ENCODE data around the gene GLUD1. TPM values are rescaled to one million over a fixed set of nuclear protein-coding genes. Genes with fewer than 3 reads are reported as not detected.
A peak's percentile ranks its signal among the peaks of the same experiment; 100 is the strongest.
"Not testable (repeated sequence)": the region's sequence is repeated elsewhere in the genome, so short reads cannot be mapped to it uniquely, and the experiment has no call there.

GLUD1 gene
- 107 and 118 TPM in 2 replicates for total RNA-seq
- 59.0 TPM for polyA plus RNA-seq (2012)

DNA sequence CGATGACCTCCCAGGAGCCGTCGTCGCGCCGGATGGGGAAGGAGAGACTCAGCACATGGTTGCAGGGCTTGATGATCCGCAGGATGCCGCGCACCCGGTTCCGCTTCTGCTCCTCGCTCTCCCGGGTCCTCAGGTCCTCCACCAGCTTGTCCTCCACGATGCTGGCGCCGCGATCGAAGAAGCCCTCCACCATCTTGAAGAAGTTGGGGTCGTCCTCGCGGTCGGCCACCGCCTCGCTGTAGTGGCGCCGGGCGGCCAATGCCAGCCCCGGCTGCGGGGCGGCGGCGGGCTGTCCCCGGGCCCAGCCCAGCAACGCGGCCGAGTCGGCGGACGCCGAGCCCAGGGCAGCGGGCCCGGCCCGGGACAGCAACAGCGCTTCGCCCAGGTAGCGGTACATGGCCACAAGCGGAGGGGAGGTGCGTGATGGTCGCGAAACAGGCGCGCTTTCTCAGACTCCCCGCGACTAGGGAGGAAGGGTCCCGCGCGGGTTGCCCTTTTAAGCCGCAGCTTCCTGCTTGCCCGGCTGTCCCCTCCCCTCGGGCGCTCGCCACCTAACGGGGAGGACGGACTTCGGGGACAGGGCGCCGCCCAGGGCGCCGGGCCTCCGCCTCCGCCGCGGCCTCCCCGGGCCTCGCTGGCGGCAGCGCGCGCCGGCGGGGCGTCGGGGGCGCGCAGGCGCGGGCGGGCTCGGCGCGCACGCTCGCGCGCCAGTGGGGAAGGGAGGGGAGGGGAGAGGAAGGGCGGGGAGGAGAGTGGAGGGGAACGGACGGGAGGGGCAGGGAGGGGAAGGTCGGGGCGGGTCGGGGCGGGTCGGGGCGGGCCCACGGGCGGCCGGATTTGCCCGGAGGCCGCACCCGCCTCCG is at the start of gene GLUD1, which contains the start of gene SHLD2:
Gene GLUD1, minus strand, starts transcription at position 471 of the 863 bp plus-strand sequence. Its CDS starts 74 bp downstream, at position 397.
Gene SHLD2, plus strand, starts transcription at position 834 of the 863 bp plus-strand sequence. CDS start 56,149 bp downstream, outside the sequence.
- peak; percentile 91 for DNase-seq (ENCODE audit: low read depth)

DNA sequence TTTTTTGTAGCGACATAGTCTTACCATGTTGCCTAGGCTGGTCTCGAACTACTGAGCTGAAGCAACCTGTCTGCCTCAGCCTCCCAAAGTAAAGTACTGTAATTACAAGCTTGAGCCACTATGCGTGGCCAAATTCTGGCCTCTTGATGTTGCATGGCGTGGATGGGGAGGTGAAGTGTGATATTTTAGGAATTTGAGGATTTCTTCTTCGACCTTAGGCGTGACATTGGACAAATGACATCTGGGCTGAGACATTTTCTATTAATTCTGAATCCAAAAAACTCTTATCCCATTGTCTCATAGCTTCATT is 48.4 kb upstream of the GLUD1 start:
- DNase-seq (ENCODE audit: low read depth) = not testable (repeated sequence)

DNA sequence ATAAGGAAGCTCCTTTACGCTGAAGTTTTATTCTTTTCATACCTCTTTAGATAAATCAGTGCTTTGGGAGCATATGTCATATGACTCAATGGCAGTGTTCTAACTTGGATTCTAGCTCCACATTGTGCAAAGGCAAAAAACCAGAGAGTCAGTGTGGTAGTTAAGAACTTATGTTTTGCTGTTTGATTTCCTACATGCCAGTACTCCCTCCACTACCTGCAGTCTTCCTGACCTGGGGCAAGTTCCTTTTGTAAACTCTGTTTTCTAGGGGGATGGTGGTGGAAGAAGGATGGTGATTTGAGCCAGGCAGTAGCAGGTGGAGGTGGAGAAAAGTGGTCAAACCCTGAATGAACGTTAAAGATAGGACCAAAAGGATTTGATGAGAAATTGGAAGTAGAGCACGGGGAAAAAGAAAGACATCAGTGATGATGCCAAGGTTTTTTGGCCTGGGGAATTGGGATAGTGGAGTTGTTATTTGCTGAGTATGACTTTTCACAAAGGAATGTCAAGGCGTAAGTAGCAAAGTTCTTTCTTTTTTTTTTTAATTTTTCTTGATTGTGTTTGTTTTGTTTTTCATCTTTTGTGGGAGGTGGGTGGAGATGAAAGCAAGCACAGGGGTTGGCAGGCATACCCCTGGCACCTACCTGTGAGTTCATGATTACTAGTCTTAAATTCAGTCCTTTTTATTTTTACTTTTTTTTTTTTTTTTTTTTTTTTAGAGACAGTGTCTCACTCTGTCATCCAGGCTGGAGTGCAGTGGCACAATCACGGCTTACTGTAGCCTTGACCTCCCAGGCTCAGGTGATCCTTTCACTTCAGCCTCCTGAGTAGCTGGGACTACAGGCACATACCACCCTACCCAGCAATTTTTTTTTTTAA is 47.8 kb upstream of the GLUD1 start:
- DNase-seq (ENCODE audit: low read depth) = peak; percentile 18

DNA sequence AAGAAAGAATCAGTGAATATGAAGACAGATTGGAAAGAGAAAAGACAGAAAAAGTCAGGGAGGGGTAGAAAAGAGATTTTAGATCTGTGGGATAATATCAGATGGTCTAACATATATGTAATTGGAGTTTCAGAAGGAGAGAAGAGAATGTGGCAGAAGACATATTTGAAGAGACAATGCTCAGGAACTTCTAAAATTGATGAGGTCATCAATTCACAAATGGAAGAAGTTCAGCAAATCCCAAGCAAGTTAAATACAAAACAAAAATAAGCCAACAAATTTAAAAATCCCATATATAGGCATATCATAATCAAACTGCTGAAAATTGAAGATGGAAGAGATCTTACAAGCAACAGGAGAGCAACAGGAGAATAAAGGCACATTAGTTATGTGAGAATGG is 42.8 kb upstream of the GLUD1 start:
- not testable (repeated sequence) for DNase-seq (ENCODE audit: low read depth)

GRCh38 chr10:87134440-87134839 is 39.8 kb upstream of the GLUD1 start:
- not testable (repeated sequence) for DNase-seq (ENCODE audit: low read depth)

DNA sequence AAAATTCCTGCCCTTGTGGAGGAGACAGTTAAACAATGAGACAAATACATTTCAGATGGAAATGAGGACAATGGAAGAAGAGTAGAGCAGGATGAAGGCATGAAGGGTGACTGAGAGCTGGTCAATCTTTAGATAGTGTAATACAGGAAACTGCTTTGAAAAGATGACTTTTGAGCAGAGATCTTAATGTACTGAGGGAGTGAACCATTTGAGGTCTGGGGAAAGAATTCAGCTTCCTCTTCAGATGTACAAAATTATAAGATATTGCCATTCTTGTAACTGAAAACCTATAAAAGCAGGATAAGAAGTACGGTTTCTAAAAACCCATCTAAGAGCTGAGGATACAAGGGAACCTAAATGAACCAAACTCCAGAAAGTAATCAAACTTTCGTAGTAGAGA is 39.3 kb upstream of the GLUD1 start:
- not testable (repeated sequence) for DNase-seq (ENCODE audit: low read depth)

DNA sequence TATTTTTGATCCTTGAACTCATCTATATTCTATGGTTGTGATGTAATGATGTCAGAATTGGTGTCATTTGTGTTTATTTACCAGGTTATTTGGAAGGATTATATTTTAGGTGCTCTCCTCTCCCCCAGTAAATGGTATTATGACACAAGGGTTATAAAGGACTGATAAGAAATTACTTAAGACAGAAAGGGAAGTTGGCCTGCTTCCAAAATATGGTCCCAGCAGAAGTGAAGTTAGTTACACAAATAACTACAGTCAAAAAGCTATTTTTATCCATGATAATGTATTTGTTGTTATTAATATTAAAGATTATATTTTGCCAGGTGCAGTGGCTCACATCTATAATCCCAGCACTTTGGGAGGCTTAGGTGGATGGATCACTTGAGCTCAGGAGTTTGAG is 37.5 kb upstream of the GLUD1 start:
- DNase-seq (ENCODE audit: low read depth) = peak; percentile 25

- not testable (repeated sequence) for DNase-seq (ENCODE audit: low read depth)
Observed at GRCh38 chr10:87127607-87128156, 33.0 kb upstream of the GLUD1 start.

- not testable (repeated sequence) for DNase-seq (ENCODE audit: low read depth)
Observed at GRCh38 chr10:87127048-87127447, 32.4 kb upstream of the GLUD1 start.

DNA sequence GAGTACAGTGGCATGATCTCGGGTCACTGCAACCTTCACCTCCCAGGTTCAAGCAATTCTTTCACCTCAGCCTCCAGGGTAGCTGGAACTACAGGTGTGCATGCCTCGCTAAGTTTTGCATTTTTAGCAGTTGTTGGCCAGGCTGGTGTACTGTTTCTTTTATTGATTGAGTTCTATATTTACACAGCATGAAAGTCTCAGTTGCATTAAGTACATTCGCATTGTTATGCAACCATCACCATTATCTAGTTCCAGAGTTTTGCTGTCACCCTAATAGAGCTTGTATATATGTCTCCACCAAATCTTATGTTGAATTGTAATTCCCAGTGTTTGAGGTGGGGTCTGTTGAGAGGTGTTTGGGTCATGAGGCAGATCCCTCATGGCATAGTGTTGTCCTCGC is 28.7 kb upstream of the GLUD1 start:
- not testable (repeated sequence) for DNase-seq (ENCODE audit: low read depth)

GRCh38 chr10:87119029-87119428 is 24.4 kb upstream of the GLUD1 start:
- DNase-seq (ENCODE audit: low read depth) = not testable (repeated sequence)

GRCh38 chr10:87118122-87118521 is 23.5 kb upstream of the GLUD1 start:
- not testable (repeated sequence) for DNase-seq (ENCODE audit: low read depth)

GRCh38 chr10:87105446-87106124 is 10.9 kb upstream of the GLUD1 start:
- DNase-seq (ENCODE audit: low read depth) = no peak

GRCh38 chr10:87104727-87105126 is 10.1 kb upstream of the GLUD1 start:
- DNase-seq (ENCODE audit: low read depth) = not testable (repeated sequence)

- no peak for DNase-seq (ENCODE audit: low read depth)
Observed at GRCh38 chr10:87101996-87102395, 7.4 kb upstream of the GLUD1 start.

GRCh38 chr10:87095236-87095945 is 748 bp upstream of the GLUD1 start:
- peak; percentile 88 for DNase-seq (ENCODE audit: low read depth)

GRCh38 chr10:87093632-87094372 is 841 bp downstream of the GLUD1 start:
- peak; percentile 36 for DNase-seq (ENCODE audit: low read depth)

DNA sequence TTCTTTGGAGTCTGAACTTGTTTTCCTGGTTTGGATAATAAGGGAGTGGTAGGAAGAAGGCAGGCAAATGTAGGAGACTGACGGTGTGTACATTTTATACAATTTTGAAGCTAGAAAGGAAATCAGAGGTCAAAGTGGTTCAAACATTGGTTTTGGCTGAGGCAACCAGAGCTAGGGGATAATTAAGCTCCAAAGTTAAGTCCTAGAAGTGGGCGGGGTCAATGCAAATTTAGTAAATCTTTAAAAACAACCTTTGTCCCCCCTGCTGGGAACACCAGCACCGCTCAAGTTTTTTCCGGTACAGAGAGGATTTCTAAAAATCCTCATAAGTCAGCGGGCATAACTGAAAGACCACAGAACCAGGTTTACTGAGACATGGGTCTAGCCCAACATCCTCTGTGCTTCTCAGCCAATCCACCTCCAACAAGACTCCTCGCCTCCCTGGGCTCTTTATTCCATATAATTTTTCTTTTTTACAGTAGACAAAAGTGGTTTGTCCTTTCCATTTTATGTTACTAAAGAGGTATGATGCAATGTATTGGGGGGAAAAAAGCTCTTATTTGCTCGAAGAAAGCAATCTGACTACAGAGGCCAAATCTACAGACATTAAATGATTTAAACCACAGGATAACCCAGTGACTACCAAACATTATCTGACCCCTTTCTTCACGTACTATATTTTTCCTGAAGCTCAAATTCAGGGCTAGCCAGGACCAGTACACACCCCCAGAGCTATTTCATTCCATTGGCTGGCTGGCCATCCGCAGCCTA is 1.6 kb downstream of the GLUD1 start:
- peak; percentile 16 for DNase-seq (ENCODE audit: low read depth)

DNA sequence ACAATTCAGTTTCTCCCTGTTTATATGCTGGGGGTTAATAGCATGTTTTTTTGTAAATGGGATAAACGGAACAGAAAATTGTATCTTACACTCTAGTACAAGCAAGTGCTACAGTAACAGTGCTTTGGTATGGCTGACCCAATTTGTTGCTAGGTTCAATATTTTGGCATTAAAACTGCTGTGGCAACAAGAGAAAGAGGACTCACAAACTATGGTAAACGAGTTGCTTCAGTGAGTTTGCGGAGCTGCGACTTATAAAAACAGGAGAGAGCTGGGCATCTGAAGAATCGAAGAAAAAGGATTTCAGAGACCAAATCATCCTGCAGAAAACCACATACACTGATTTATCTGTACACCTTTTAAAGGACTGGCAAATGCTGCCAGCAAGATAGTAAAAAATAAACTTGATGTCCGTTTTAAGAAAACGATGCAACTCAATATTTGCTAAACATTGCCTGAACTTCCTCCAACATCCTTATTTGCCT is 2.2 kb downstream of the GLUD1 start:
- DNase-seq (ENCODE audit: low read depth) = no peak

Measured in myocyte (in vitro differentiated cells).